Ecto neural progenitor cell (in vitro differentiated cells): ENCODE data around the gene ARCN1.
"Not testable (repeated sequence)": the region's sequence is repeated elsewhere in the genome, so short reads cannot be mapped to it uniquely, and the experiment has no call there.

Experiments used
- DNase-seq: peaks from one replicate; pipeline ENCODE4 v3.0.0-alpha.2; 2018; ENCODE audit warnings: low spot score

Gene ARCN1

GRCh38 chr11:118606157-118606843 lies 34.1 kb downstream of the ARCN1 start:
- no peak for DNase-seq

GRCh38 chr11:118606844-118607228 lies 34.6 kb downstream of the ARCN1 start:
- no peak for DNase-seq

GRCh38 chr11:118607401-118608359 lies 35.5 kb downstream of the ARCN1 start, which contains the start of gene PHLDB1:
Gene PHLDB1, plus strand, starts transcription at chr11:118607615. Its CDS starts 6,222 bp downstream, at chr11:118613837.
- DNase-seq: peak; percentile 75

- DNase-seq: no peak
Observed at GRCh38 chr11:118608360-118609227, 36.4 kb downstream of the ARCN1 start.

- no peak for DNase-seq
Observed at GRCh38 chr11:118609380-118610224, 37.4 kb downstream of the ARCN1 start.

- no peak for DNase-seq
Observed at GRCh38 chr11:118610225-118610772, 38.1 kb downstream of the ARCN1 start.

GRCh38 chr11:118610773-118611432 lies 38.7 kb downstream of the ARCN1 start:
- DNase-seq: peak; percentile 91

- DNase-seq: not testable (repeated sequence)
Observed at GRCh38 chr11:118611433-118611795, 39.2 kb downstream of the ARCN1 start.

GRCh38 chr11:118612378-118612777 lies 40.2 kb downstream of the ARCN1 start:
- DNase-seq: no peak

- DNase-seq: no peak
Observed at GRCh38 chr11:118614511-118614910, 42.3 kb downstream of the ARCN1 start.

- DNase-seq: peak; percentile 83
Observed at GRCh38 chr11:118615282-118615975, 43.2 kb downstream of the ARCN1 start.

- DNase-seq: no peak
Observed at GRCh38 chr11:118615976-118616371, 43.8 kb downstream of the ARCN1 start.

GRCh38 chr11:118618115-118618990 lies 46.1 kb downstream of the ARCN1 start:
- DNase-seq: peak; percentile 82

- no peak for DNase-seq
Observed at GRCh38 chr11:118618991-118619375, 46.8 kb downstream of the ARCN1 start.

- no peak for DNase-seq
Observed at GRCh38 chr11:118619444-118620197, 47.4 kb downstream of the ARCN1 start.

- DNase-seq: no peak
Observed at GRCh38 chr11:118620529-118621070, 48.4 kb downstream of the ARCN1 start.

GRCh38 chr11:118621071-118621783 lies 49.0 kb downstream of the ARCN1 start:
- peak; percentile 92 for DNase-seq
